ENCODE results near the gene NOP9.

NOP9 gene

DNA sequence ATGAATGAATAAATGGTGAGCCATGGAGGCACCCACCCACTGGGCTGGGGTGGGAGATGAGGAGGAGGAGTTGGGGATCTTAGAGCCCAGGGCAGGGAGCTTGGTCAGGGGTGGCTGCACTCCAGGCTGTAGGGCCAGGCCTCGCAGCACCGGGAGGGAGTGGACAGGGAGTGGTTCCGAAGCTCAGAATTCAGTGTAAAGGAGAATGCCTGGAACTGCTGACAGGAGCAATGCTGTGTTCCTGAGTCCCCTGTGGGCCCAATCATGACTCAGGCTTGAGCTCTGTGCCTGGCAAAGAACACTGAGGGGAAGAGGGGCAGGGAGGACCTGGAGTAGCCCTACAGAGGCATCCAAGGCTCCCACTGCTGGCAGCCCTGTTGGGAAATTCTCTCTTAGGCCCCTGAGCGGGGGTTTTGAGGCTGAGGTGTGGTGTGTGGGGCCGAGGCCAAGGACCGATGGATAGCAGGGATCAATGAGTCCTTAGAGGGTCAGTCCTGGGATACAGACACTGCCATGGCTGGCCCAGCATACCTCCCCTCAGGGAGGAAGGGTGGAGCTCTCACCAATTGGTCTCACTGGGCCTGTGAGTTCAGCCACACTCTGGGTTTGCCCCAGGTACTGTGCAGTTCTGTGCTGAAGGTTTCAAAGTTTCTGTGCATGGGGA lies 18.7 kb upstream of the NOP9 start:
- Histone ChIP-seq H3K36me3 (replicated peaks; ENCODE audit: insufficient read depth, low read length) (no peaks in the 10 kb centered on the region), H3K4me3 (ENCODE audit: low read length) (no peak overlapping the region), H3K9ac (ENCODE audit: low read length) (no peak overlapping the region), H3K9me3 (replicated peaks; ENCODE audit: insufficient read depth, low read length) (no peaks in the 10 kb centered on the region), H3K4me1 (ENCODE audit: low read length) (peaks cover 7% of the 10 kb centered on the region; the same call in 1 of the 2 replicates), H3K4me2 (ENCODE audit: low read depth, low read length) (no peak overlapping the region), H2AFZ (ENCODE audit: low read length) (no peak overlapping the region), H3K79me2 (ENCODE audit: low read length) (no peaks in the 10 kb centered on the region), H3K27me3 (replicated peaks; ENCODE audit: insufficient read depth, low read length) (no peaks in the 10 kb centered on the region), H3K9me2 (replicated peaks; ENCODE audit: insufficient read depth, low read length) (no peaks in the 10 kb centered on the region), H3K27ac (ENCODE audit: low read length) (no peak overlapping the region), H4K20me1 (ENCODE audit: insufficient read depth, low read length) (no peaks in the 10 kb centered on the region), H3F3A (ENCODE audit: insufficient read depth, low read length) (no peaks in the 10 kb centered on the region)
- no peak for DNase-seq
- no peak for TF ChIP-seq EZH2 (optimal IDR thresholded peaks at IDR 0.05; ENCODE audit: low read depth, low read length)
- TF ChIP-seq EZH2phosphoT487 (IDR thresholded peaks at IDR 0.05; ENCODE audit: low read length): no peak
- TF ChIP-seq, protein P1, sequence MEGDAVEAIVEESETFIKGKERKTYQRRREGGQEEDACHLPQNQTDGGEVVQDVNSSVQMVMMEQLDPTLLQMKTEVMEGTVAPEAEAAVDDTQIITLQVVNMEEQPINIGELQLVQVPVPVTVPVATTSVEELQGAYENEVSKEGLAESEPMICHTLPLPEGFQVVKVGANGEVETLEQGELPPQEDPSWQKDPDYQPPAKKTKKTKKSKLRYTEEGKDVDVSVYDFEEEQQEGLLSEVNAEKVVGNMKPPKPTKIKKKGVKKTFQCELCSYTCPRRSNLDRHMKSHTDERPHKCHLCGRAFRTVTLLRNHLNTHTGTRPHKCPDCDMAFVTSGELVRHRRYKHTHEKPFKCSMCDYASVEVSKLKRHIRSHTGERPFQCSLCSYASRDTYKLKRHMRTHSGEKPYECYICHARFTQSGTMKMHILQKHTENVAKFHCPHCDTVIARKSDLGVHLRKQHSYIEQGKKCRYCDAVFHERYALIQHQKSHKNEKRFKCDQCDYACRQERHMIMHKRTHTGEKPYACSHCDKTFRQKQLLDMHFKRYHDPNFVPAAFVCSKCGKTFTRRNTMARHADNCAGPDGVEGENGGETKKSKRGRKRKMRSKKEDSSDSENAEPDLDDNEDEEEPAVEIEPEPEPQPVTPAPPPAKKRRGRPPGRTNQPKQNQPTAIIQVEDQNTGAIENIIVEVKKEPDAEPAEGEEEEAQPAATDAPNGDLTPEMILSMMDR (IDR thresholded peaks at IDR 0.05; ENCODE audit: low read length): no peak

DNA sequence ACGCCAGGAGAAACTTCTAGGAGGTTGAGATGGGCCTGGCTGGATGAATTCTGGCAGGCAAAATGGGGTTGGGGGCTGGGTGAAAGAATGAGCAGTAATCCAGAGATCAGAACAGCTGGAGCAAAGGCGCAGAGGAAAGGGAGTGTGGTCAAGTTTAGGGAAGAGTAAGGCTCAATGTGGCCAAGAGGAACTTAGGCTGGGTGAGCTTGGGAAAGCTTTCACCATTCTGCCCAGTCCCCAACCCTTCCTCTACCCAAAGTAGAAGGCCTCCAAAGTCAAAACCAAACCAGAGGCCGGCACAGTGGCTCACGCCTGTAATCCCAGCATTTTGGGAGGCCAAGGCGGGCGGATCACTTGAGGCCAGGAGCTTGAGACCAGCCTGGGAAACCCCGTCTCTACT lies 18.0 kb upstream of the NOP9 start:
- no peak for DNase-seq
- Histone ChIP-seq H3F3A (ENCODE audit: insufficient read depth, low read length) (no peaks in the 10 kb centered on the region), H4K20me1 (ENCODE audit: insufficient read depth, low read length) (no peaks in the 10 kb centered on the region), H3K79me2 (ENCODE audit: low read length) (no peaks in the 10 kb centered on the region), H3K4me3 (ENCODE audit: low read length) (no peak overlapping the region), H3K27ac (ENCODE audit: low read length) (no peak overlapping the region), H3K9me2 (replicated peaks; ENCODE audit: insufficient read depth, low read length) (no peaks in the 10 kb centered on the region), H3K9me3 (replicated peaks; ENCODE audit: insufficient read depth, low read length) (no peaks in the 10 kb centered on the region), H3K9ac (ENCODE audit: low read length) (no peak overlapping the region), H2AFZ (ENCODE audit: low read length) (no peak overlapping the region), H3K27me3 (replicated peaks; ENCODE audit: insufficient read depth, low read length) (no peaks in the 10 kb centered on the region), H3K4me1 (ENCODE audit: low read length) (peaks cover 7% of the 10 kb centered on the region; the same call in 1 of the 2 replicates), H3K4me2 (ENCODE audit: low read depth, low read length) (no peak overlapping the region), H3K36me3 (replicated peaks; ENCODE audit: insufficient read depth, low read length) (no peaks in the 10 kb centered on the region)
- no peak for TF ChIP-seq EZH2 (optimal IDR thresholded peaks at IDR 0.05; ENCODE audit: low read depth, low read length)
- TF ChIP-seq, protein P1 (IDR thresholded peaks at IDR 0.05; ENCODE audit: low read length): no peak
- no peak for TF ChIP-seq EZH2phosphoT487 (IDR thresholded peaks at IDR 0.05; ENCODE audit: low read length)

DNA sequence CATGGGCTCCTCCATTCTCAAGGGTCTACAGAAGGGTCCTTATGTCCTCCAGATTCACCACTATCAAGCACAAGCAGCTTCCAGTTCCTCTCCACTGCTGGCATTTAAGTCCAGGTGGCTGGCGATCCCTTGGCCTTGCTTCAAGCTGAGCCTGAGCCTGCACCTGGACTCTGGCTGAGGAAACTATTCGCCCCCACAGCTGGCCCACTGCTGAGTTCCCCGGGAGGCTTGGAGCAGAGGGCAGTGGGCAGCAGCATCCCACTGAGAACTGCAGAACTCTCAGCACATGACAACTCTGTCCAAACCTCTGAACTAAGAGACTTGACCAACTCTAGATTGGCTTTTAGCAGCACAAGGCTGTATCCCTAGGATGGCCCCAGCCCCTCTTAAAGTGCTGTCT lies 16.9 kb upstream of the NOP9 start:
- no peak overlapping the region for H3K4me3 ChIP-seq (ENCODE audit: low read length)
- no peaks in the 10 kb centered on the region for H4K20me1 ChIP-seq (ENCODE audit: insufficient read depth, low read length)
- no peaks in the 10 kb centered on the region for H3K27me3 ChIP-seq (replicated peaks; ENCODE audit: insufficient read depth, low read length)
- no peaks in the 10 kb centered on the region for H3K36me3 ChIP-seq (replicated peaks; ENCODE audit: insufficient read depth, low read length)
- H3K9ac ChIP-seq (ENCODE audit: low read length): no peak overlapping the region
- no peak for DNase-seq
- TF ChIP-seq, protein P1 (IDR thresholded peaks at IDR 0.05; ENCODE audit: low read length): no peak
- TF ChIP-seq EZH2 (optimal IDR thresholded peaks at IDR 0.05; ENCODE audit: low read depth, low read length) (no peak), EZH2phosphoT487 (IDR thresholded peaks at IDR 0.05; ENCODE audit: low read length) (no peak)
- H3F3A ChIP-seq (ENCODE audit: insufficient read depth, low read length): no peaks in the 10 kb centered on the region
- H3K9me2 ChIP-seq (replicated peaks; ENCODE audit: insufficient read depth, low read length): no peaks in the 10 kb centered on the region
- no peak overlapping the region for H3K4me2 ChIP-seq (ENCODE audit: low read depth, low read length)
- H3K9me3 ChIP-seq (replicated peaks; ENCODE audit: insufficient read depth, low read length): no peaks in the 10 kb centered on the region
- peaks cover 7% of the 10 kb centered on the region; the same call in 1 of the 2 replicates for H3K4me1 ChIP-seq (ENCODE audit: low read length)
- no peak overlapping the region for H2AFZ ChIP-seq (ENCODE audit: low read length)
- H3K79me2 ChIP-seq (ENCODE audit: low read length): no peaks in the 10 kb centered on the region
- H3K27ac ChIP-seq (ENCODE audit: low read length): no peak overlapping the region
